HG02763 (cell line): ENCODE results near the gene BMP6.
A peak's percentile ranks its signal among the peaks of the same experiment; 100 is the strongest.

Source experiments
- ATAC-seq: cut with Tn5 transposase; IDR thresholded peaks from one replicate; pipeline ENCODE4 v1.9.1; 2021; ENCODE audit warnings: mild to moderate bottlenecking, moderate library complexity; ENCODE audit not compliant: unreplicated experiment

BMP6 gene

GRCh38 chr6:7901056-7901455 is 175.2 kb downstream of the BMP6 start:
- ATAC-seq = no peak

GRCh38 chr6:7901780-7902179 is 175.9 kb downstream of the BMP6 start:
- ATAC-seq = no peak

GRCh38 chr6:7902221-7902620 is 176.3 kb downstream of the BMP6 start:
- no peak for ATAC-seq

- no peak for ATAC-seq
Observed at GRCh38 chr6:7902867-7903266, 177.0 kb downstream of the BMP6 start.

- ATAC-seq = no peak
Observed at GRCh38 chr6:7903673-7904072, 177.8 kb downstream of the BMP6 start.

- no peak for ATAC-seq
Observed at GRCh38 chr6:7904654-7905319, 178.9 kb downstream of the BMP6 start.

GRCh38 chr6:7905416-7905815 is 179.5 kb downstream of the BMP6 start:
- ATAC-seq = no peak

- ATAC-seq = no peak
Observed at GRCh38 chr6:7906741-7907140, 180.8 kb downstream of the BMP6 start.

- ATAC-seq = no peak
Observed at GRCh38 chr6:7907159-7907558, 181.3 kb downstream of the BMP6 start.

- ATAC-seq = peak; percentile 41
Observed at GRCh38 chr6:7909323-7910276, 183.7 kb downstream of the BMP6 start.

- peak; percentile 7 for ATAC-seq
Observed at GRCh38 chr6:7910298-7910653, 184.4 kb downstream of the BMP6 start.

GRCh38 chr6:7910654-7911344 is 184.9 kb downstream of the BMP6 start, which contains the start of gene TXNDC5:
Gene TXNDC5, minus strand, starts transcription at chr6:7910788. Its CDS starts 12 bp downstream, at chr6:7910776.
- peak; percentile 63 for ATAC-seq

GRCh38 chr6:7911345-7911725 is 185.4 kb downstream of the BMP6 start:
- ATAC-seq = no peak

GRCh38 chr6:7912024-7912423 is 186.1 kb downstream of the BMP6 start:
- no peak for ATAC-seq

- ATAC-seq = no peak
Observed at GRCh38 chr6:7912736-7913517, 187.0 kb downstream of the BMP6 start.

GRCh38 chr6:7914311-7914710 is 188.4 kb downstream of the BMP6 start:
- no peak for ATAC-seq

- no peak for ATAC-seq
Observed at GRCh38 chr6:7914991-7915789, 189.3 kb downstream of the BMP6 start.

GRCh38 chr6:7916959-7917358 is 191.1 kb downstream of the BMP6 start:
- ATAC-seq = peak; percentile 87

GRCh38 chr6:7917729-7918128 is 191.8 kb downstream of the BMP6 start:
- ATAC-seq = no peak

GRCh38 chr6:7918403-7918802 is 192.5 kb downstream of the BMP6 start:
- ATAC-seq = no peak
